NCI-H460 (cell line): ENCODE results near the gene SERPINE1. TPM values are rescaled to one million over a fixed set of nuclear protein-coding genes. Genes with fewer than 3 reads are reported as not detected.
"Not testable (repeated sequence)": the region's sequence is repeated elsewhere in the genome, so short reads cannot be mapped to it uniquely, and the experiment has no call there.

ENCODE experiments used
- DNase-seq: peaks from one replicate; pipeline ENCODE4 v3.0.0-alpha.2; 2016; ENCODE audit warnings: low read depth; ENCODE audit errors: extremely low read depth
- total RNA-seq: library from RNA; depleted of rRNA; stranded (reverse); fragments of >200 nt; shearing (Covaris generic); gene quantifications from 2 replicates; pipeline ENCODE4 v1.2.3, GENCODE V29; 2014

SERPINE1 gene
- total RNA-seq, 1 experiment from 2014 or later, result 12.3 TPM

DNA sequence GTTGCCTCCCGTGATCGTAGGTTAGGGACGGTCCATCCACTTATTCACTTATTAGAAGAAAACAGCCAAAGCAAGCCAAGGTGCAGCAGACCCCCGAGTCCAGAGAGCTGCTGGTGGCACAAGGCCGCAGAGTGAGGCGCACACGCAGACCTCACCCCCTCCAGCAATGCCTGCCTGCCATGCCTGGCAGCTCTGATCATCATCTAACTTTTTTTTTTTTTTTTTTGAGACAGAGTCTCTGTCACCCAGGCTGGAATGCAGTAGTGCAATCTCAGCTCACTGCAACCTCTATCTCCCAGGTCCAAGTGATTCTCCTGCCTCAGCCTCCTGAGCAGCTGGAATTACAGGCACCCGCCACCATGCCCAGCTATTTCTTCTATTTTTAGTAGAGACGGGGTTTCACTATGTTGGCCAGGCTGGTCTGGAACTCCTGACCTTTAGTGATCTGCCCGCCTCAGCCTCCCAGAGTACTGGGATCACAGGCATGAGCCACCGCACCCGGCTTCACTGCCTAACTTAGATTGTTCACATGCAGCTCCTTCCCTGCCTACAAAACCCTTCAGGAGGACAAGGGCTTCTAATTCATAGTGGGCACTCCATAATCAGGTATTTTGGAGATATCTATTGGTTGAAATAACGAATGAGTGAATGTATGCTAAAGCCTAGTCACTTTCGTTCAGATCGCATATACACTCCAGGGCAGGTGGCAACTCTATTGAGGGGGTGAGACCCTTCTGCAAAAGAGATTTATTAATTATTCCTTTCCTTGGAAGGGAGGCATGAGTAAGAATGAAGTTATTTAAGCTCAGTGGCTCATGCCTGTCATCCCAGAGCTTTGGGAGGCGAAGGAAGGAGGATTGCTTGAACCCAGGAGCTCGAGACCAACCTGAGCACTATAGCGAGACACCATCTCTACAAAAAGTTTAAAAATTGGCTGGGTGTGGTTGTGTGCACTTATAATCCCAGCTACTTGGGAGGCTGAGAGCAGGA, 25.8 kb upstream of the SERPINE1 start:
- DNase-seq, result no peak

DNA sequence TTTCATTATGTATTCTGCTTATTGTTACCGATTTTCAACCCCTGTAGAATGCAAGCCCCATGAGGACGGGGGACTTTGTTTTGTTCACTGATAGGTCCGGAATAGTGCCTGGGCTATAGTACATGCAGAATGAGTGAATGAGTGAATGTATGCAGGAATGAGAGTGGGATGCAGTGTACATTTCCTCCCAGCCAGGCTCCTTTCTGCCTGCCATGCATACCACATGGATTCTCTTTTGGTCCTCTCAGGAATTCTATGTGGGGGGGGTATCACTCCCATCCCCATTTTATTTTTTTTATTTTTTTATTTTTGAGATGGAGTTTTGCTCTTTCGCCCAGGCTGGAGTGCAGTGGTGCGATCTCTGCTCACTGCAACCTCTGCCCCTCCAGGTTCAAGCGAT, 24.9 kb upstream of the SERPINE1 start:
- no peak for DNase-seq

DNA sequence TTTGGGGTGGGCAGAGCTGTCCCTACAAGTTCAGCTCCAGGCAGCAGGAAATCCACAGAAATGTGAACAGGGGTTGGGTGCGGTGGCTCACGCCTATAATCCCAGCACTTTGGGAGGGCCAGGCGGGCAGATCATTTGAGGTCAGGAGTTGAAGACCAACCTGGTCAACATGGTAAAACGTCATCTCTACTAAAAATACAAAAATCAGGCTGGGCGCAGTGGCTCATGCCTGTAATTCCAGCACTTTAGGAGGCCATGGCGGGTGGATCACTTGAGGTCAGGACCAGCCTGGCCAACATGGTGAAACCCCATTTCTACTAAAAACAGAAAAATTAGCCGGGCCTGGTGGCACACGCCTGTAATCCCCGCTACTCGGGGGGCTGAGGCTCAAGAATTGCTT, 23.2 kb upstream of the SERPINE1 start:
- not testable (repeated sequence) for DNase-seq

DNA sequence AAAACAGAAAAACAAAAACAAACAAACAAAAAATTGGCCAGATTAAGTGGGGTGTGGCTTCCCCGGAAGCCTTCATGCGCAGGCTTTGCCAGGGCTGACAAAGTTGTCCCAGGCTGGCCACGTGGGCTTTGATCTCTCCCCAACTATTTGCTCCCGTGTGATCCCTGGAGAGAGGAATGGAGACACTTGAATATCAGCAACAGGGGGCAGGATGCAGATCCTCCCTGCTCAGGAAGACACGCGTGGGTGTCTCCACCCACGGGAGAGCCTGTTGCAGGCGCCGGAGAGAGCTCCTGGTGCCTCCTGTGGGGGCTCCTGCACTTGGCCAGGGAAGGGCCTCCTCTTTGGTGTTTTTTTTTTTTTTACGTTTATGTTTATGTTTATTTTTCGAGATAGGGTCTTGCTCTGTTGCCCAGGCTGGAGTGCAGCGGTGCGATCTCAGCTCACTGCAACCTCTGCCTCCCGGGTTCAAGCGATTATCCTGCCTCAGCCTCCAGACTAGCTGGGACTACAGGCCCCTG, 22.7 kb upstream of the SERPINE1 start:
- DNase-seq, result no peak

DNA sequence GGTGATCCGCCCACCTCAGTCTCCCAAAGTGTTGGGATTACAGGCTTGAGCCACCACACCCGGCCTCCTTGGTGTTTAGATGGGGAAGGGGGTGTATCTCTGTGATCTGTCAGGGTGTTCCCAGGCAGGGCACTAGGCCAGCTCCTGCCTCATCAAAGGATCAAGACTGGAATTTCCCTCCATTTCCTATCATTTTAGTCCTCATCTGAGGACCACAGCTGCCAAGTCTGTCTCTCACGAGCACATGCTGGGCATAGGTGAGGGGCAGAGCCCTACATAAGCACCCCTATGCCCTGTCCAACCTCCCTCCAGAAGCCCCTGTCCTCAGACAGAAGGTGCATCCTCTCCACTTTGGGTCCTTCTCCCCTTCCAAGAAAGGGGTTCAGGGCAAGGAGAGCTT, 22.1 kb upstream of the SERPINE1 start:
- DNase-seq, result no peak

DNA sequence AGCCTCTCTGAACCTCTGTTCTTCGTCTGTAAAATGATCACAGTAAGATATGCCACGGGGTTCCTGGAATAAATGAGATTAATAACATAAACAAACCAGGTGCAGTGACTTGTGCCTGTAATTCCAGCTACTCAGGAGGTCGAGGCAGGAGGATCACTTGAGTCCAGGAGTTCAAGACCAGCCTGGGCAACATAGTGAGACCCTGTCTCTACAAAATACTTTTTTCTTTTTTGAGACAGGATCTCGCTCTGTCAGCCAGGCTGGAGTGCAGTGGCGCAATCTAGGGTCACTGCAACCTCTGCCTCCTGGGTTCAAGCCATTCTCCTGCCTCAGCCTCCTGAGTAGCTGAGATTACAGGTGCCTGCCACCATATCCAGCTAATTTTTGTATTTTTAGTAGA, 21.7 kb upstream of the SERPINE1 start:
- DNase-seq, result not testable (repeated sequence)

DNA sequence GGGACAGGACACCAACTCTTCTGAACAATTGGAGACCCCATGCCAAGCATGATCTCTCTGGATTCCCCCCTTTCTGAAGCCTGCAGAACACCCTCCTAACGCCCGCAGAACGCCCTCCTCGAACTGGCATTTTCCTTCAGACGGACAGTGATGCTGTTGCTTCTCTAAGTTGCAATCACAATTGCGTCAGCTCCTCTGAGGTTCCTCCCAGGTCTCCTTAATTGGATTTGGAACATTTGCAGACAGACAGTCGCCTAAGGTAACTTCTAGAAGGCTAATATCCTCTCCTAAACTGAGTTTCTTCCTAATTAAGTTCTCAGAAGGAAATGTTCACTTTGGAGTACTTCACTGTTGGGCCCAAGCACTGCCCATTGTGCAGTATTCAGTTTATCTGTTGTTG, 20.5 kb upstream of the SERPINE1 start:
- no peak for DNase-seq

DNA sequence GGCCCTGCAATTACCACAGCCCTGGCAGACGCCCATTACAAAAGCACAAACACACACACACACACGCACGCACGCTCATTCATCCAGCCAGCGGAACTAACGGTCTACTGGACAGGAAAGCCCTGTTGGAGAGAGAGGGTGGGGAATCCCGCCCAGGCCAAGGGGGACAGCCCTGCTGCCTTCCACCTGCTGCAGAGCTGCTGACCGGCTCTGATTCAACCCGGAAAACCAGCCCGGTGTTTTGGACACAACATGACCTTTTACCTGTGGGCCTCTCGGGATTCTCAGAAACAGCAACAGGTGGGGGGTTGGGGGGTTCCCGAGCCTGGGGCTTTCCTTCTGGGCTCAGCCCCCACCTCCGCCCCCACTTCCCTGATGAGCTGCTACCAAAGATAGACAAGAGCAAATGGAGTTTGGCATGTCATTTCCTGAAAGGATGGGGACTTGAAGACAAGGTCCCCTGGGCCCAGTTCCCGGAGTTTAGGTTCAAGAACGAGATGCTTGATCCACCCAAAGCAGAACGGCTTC, 18.5 kb upstream of the SERPINE1 start:
- DNase-seq, result no peak

DNA sequence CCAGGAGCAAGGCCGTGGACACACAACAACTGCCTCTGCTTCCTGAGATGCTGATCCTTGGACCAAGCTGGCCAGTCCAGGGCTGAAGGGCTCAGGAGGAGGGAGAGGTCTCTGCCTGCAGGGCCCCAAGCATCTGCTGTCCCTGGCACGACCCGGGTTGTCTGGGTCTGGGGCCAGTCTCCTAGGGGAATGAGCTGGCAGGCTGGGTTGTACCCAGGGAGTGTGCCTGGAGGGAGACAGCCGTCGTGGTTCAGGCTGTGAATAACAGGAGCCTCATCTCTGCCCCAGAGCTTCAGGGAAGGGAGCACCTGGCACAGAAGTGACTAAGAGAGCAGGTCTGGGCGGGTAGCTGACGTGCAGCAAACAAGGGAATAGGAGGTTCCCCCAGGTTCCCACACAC, 17.9 kb upstream of the SERPINE1 start:
- no peak for DNase-seq

DNA sequence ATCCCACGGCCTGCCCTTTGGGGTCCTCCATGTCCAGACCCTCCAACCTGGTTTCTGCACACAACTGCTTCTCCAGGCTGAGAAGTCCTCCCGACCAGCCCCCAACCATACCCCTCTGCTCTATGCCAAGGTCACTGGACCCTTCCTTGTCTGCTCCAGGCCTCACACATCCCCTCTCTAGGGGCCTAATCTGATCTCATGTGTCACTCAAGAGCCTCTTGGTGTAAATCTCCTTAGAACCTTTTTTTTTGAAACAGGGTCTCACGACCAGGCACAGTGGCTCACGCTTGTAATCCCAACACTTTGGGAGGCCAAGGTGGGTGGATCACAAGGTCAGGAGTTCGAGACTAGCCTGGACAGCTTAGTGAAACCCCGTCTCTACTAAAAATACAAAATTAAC, 17.5 kb upstream of the SERPINE1 start:
- no peak for DNase-seq

DNA sequence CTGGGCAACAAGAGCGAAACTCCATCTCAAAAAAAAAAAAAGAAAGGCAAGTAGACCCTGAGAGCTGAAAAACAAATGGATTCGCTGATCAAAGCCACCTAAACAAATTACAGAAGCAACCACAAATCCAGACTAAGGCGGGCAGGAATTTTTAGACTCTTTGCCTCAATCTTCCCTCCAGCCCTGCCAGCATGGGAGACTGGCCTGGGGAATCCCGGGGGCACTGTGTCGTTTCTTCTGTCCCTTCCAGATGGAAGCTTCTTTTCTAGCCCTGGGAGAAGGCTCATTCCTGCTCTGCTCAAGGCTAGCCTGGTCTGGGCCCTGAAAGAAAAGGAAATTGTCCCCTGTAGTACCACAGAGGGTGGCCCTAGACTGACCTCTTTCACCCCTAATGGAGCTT, 15.6 kb upstream of the SERPINE1 start:
- DNase-seq, result no peak

DNA sequence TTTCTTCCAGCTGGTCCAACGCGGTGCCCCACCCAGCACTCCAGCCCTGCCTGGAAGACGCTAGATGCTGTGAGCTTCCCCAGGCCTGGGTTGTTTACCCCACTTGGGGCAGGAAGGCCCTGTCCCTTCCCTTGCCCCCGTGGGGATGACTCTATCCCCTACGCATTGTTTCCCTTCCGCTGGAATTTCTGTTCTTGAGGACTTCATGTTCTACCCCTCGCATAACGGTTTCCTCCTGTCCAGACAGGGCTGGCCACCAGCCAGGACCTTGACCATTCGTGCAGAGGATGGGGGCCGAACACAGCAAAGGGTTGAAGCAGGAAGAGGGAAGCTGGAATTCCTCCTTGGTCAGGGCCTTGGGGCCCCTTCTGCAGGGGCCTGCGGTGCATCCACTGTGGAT, 14.7 kb upstream of the SERPINE1 start:
- no peak for DNase-seq

DNA sequence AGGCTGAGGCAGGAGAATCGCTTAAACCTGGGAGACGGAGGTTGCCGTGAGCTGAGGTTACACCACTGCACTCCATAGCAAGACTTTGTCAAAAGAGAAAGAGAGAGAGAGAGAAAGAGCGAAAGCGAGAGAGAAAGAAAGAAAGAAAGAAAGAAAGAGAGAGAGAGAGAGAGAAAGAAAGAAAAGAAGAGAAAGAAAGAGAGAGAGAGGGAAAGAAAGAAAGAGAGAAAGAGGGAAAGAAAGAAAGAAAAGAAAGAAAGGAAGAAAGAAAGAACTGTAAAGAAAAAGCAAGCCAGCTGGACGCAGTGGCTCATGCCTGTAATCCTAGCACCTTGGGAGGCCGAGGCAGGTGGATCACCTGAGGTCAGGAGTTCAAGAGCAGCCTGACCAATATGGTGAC, 13.8 kb upstream of the SERPINE1 start:
- DNase-seq, result not testable (repeated sequence)

DNA sequence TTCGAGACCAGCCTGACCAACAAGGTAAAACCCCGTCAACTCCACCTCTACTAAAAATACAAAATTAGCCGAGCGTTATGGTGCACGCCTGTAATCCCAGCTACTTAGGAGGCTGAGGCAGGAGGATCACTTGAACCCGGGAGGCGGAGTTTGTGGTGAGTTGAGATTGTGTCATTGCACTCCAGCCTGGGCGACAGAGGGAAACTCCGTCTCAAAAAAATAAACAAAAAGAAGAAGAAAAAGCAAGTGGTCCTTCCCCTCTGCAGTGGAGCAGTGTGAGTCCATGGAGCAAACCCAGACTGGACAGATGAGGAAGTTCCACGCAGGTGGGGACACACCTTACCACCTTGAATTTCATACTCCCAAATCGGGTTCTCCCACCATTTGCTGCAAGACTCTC, 13.1 kb upstream of the SERPINE1 start:
- no peak for DNase-seq

DNA sequence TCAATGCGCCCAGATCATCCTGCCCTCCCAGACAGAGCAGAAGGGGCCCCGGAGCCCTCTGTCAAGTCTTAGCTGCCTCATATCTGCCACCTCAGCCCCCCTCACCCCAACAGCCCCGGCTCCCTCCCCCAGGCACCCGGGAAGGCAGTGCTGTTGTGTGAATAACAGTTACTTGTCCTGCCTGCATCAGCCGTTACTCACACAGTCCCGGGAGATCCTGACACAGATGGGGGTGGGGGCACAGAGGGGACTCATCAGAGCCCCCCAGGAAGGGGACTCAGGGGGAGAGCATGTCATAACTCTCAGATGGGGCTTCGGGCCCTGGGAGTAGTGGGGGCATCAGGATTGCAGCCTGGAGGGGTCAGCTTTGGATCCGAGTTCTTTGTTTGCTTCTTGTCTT, 12.4 kb upstream of the SERPINE1 start:
- no peak for DNase-seq

DNA sequence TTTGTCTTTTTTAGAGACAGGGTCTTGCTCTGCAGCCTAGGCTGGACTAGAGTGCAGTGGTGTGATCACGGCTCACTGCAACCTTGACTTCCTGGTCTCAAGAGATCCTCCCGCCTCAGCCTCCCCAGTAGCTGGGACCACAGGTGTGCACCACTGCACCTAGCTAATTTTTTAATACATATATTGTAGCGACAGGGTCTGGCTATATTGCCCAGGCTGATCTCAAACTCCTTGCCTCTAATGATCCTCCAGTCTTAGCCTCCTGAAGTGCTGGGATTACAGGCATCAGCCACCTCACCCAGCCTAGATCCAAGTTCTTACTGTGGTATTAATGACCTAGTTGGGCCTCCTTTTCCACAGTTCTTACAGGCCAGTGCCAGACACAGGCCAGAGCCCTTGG, 11.7 kb upstream of the SERPINE1 start:
- no peak for DNase-seq

DNA sequence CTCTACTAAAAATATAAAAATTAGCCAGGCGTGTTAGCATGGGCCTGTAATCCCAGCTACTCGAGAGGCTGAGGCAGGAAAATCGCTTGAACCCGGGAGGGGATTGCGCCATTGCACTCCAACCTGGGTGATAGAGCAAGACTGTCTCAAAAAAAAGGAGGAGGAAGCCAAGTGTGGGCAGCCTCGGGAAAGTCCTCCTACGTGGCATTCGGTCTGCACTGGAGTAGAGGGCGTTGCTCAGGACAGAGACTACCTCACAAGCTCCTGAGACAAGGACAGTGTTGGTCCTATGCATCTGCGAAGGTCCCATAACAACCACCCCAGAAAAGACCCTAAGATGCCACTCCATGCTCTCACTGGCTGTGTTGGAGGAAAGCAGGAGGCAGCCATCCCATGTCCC, 10.0 kb upstream of the SERPINE1 start:
- DNase-seq, result no peak

DNA sequence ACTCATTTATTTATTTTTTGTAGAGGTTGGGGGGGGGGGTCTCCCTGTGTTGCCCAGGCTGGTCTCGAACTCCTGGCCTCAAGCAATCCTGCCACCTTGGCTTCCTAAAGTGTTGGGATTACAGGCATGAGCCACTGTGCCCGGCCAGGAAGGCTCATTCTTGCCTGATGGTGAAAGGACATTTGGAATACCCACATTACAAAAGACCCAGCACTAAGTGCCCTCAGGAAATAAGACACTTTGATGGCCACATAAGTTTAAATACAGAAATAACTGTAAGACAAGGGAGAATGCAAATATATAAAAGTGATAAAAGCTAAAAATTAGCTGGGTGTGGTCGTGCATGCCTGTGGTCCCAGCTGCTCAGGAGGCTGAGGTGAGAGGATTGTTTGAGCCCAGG, 8.0 kb upstream of the SERPINE1 start:
- DNase-seq, result no peak

DNA sequence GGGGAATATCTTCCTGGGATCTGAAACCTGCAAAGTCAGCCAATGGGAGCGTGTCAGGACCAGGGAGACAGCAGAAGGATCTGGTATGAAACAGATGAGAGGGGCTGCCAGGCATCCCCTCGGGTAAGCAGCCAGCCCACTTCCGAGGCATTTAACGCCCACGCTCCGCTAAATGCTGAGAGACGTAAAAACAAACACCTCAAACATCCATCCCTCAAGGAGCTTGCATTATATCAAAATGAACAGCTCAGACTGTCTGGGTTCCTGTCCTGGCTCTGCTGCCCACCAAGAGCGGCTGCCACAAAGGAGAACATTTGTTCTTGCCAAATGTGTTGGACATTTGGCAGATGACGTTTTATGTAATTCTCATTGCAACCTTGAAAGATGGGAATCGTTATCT, 7.0 kb upstream of the SERPINE1 start:
- DNase-seq, result no peak

DNA sequence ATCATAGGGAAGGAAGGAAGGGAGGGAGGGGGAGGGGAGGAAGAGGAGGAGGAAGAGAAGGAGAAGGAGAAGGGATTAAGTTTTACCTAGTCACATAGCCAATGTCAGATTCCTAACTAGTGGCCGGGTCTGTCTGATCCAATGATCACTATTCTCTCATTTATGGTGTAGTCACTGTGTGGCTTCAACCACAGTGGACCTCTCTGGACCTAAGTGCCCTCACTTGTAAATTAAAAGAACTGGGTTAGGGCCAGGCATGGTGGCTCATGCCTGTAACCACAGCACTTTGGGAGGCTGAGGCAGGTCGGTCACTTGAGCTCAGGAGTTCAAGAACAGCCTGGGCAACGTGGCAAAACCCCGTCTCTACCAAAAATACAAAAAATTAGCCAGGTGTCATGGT, 6.6 kb upstream of the SERPINE1 start:
- no peak for DNase-seq

DNA sequence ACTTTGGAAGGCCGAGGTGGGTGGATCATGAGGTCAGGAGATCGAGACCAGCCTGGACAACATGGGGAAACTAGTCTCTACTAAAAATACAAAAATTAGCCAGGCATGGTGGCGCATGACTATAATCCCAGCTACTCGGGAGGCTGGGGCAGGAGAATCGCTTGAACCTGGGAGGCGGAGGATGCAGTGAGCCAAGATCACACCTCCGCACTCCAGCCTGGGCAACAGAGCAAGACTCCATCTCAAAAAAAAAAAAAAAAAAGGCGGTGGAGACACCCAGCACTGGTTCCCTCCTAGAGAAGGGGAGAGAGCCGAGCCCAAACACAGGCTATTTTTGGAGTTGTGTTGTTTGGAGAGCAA, 5.3 kb upstream of the SERPINE1 start:
- DNase-seq, result not testable (repeated sequence)
